RWPE2 (cell line): ENCODE data around the gene CRHBP.

Experiments
- ATAC-seq: fragments of 200-7000 bp; cut with Tn5 transposase; 3 replicates; pipeline ENCODE4 v1.9.1; 2021; ENCODE audit warnings: low read depth
- DNase-seq: peaks from one replicate; pipeline ENCODE4 v3.0.0-alpha.2; 2020; ENCODE audit warnings: low spot score
- H3K27ac ChIP-seq: fragments of 450-650 bp; 2 replicates; pipeline ENCODE4 v1.5.1; 2017; ENCODE audit warnings: mild to moderate bottlenecking; ENCODE audit not compliant: poor library complexity, severe bottlenecking
- H3K27me3 ChIP-seq: fragments of 250-450 bp; sonication (Bioruptor Pico); 2 replicates; pipeline ENCODE4 v1.5.1; 2021; ENCODE audit warnings: mild to moderate bottlenecking, moderate library complexity; ENCODE audit not compliant: insufficient read depth, poor library complexity, severe bottlenecking
- H3K36me3 ChIP-seq: fragments of 250-450 bp; sonication (Bioruptor Pico); 2 replicates; pipeline ENCODE4 v1.5.1; 2020; ENCODE audit warnings: low read depth, mild to moderate bottlenecking, moderate library complexity
- H3K4me1 ChIP-seq: fragments of 250-450 bp; sonication (Bioruptor Pico); 2 replicates; pipeline ENCODE4 v1.5.1; 2021; ENCODE audit warnings: mild to moderate bottlenecking, moderate library complexity; ENCODE audit not compliant: insufficient read depth, poor library complexity, severe bottlenecking
- H3K4me3 ChIP-seq: fragments of 250-450 bp; sonication (Bioruptor Pico); 2 replicates; pipeline ENCODE4 v1.5.1; 2021; ENCODE audit warnings: mild to moderate bottlenecking, moderate library complexity; ENCODE audit not compliant: severe bottlenecking
- H3K9me3 ChIP-seq: fragments of 250-450 bp; sonication (Bioruptor Pico); 2 replicates; pipeline ENCODE4 v1.5.1; 2021; ENCODE audit warnings: mild to moderate bottlenecking, moderate library complexity; ENCODE audit not compliant: severe bottlenecking
- TF ChIP-seq, protein P1 (sequence below): fragments of 450-650 bp; IDR thresholded peaks from one replicate; pipeline ENCODE4 v1.5.1; 2017; ENCODE audit warnings: mild to moderate bottlenecking, moderate library complexity; ENCODE audit not compliant: poor library complexity, severe bottlenecking

CRHBP gene

DNA sequence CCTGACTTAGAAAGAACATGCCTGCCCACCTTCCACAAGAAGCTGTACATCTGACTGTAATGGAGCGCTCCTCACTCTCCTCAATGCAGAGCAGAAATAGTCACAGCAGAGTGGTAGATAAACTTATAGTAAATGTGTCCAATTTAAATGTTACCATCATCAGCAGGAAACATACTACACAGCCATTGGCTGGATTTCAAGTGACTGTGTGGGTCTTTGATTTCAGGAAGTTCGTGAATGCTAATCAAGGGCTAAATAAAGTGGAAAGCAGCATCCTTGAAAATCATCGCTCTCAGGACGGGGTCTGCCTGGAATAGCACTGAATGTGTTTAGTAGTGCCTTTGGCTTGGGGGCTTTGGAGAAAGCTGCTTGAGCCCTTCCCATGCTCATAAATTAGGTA lies 32.4 kb upstream of the CRHBP start:
- Histone ChIP-seq H3K4me1 (no peaks in the 10 kb centered on the region), H3K36me3 (no peaks in the 10 kb centered on the region), H3K27ac (no peak overlapping the region), H3K9me3 (no peaks in the 10 kb centered on the region), H3K27me3 (peaks cover 8% of the 10 kb centered on the region), H3K4me3 (no peak overlapping the region)
- ATAC-seq: no peak
- TF ChIP-seq, protein P1, sequence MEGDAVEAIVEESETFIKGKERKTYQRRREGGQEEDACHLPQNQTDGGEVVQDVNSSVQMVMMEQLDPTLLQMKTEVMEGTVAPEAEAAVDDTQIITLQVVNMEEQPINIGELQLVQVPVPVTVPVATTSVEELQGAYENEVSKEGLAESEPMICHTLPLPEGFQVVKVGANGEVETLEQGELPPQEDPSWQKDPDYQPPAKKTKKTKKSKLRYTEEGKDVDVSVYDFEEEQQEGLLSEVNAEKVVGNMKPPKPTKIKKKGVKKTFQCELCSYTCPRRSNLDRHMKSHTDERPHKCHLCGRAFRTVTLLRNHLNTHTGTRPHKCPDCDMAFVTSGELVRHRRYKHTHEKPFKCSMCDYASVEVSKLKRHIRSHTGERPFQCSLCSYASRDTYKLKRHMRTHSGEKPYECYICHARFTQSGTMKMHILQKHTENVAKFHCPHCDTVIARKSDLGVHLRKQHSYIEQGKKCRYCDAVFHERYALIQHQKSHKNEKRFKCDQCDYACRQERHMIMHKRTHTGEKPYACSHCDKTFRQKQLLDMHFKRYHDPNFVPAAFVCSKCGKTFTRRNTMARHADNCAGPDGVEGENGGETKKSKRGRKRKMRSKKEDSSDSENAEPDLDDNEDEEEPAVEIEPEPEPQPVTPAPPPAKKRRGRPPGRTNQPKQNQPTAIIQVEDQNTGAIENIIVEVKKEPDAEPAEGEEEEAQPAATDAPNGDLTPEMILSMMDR: no peak
- no peak for DNase-seq

DNA sequence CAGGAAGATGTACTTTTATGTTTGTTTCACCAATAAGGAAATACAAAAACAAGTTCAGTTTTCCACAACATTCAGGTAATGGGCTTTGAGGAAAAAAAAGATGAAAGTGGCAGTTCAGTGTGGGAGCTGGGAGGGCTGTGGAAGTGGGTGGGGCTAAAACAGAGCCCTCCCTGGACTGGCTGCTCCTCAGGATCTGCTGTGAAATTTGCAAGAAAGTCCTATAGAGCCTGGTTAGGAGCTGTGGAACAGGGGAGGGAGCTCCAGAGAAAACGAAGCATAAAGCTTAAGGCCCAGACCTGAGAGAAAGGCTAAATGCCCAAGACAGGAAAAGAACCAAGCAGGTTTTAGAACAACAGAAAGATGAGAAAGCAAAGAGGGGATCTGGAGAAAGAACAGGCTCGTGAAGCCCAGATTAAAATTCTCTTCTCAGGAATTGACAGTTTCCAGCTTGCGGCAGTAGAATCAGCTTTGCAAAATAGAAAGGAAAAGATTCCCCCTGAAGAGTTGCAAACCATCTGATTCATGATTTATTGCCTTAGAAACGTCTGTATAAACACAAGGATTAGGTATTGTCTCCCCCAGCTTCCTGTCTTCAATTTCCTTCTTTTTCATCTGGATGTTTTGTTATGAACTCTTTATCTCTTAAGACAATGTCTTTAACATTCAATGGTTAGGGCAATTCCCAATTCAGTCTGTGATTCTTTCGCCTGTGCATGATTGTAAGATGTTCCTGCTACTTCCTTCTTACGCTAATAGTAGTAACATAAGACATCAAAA lies 26.3 kb upstream of the CRHBP start:
- ATAC-seq (no peak; the same call in 2 of the 3 replicates), DNase-seq (no peak)
- no peak overlapping the region for H3K27ac ChIP-seq
- H3K4me1 ChIP-seq: no peaks in the 10 kb centered on the region
- H3K9me3 ChIP-seq: no peaks in the 10 kb centered on the region
- TF ChIP-seq, protein P1: no peak
- no peak overlapping the region for H3K4me3 ChIP-seq
- H3K27me3 ChIP-seq: peaks cover 17% of the 10 kb centered on the region
- H3K36me3 ChIP-seq: no peaks in the 10 kb centered on the region

DNA sequence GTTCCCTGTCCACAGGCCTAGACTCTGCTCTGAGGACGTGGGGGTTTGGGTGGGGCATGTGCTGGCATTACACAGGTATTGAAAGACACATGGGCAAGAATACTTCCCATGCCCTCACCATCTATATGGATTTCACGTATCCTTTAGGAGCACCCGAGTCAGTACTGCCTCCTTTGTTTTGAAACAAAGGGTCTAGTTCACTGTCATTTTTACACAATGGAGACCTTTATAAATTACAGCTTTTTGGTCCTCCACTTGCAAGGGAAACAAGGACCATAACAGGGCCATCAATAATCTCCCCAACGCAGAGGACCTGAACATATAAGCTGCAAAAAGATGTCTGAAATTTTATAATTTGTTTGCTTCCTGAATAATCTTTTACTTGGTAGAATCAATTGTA lies 24.9 kb upstream of the CRHBP start:
- Histone ChIP-seq H3K27me3 (peaks cover 22% of the 10 kb centered on the region), H3K4me1 (no peaks in the 10 kb centered on the region), H3K36me3 (no peaks in the 10 kb centered on the region), H3K9me3 (no peaks in the 10 kb centered on the region), H3K27ac (no peak overlapping the region), H3K4me3 (no peak overlapping the region)
- TF ChIP-seq, protein P1: no peak
- DNase-seq (no peak), ATAC-seq (no peak)

DNA sequence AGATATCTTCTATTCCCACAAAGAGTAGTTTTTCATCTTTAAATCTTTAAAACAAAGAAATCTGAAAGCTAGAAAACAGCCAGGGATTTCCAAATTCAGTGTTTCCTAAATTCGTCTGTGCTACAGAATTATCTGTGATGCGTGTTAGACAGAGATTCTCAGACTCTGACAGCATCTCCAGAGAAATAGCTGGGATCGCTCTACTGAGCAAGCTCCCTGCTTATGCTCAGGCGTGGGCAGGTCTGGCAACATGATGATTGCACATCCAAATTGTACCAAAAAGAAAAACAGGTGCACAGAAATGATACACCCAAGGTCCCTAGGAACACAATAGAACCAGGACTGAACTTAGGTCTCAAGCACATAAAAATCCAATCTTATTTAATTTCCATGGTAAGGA lies 22.8 kb upstream of the CRHBP start:
- no peaks in the 10 kb centered on the region for H3K9me3 ChIP-seq
- no peak for DNase-seq
- no peaks in the 10 kb centered on the region for H3K36me3 ChIP-seq
- no peak for ATAC-seq
- H3K27me3 ChIP-seq: peaks cover 25% of the 10 kb centered on the region
- H3K4me3 ChIP-seq: no peak overlapping the region
- H3K4me1 ChIP-seq: no peaks in the 10 kb centered on the region
- no peak overlapping the region for H3K27ac ChIP-seq
- TF ChIP-seq, protein P1: no peak

DNA sequence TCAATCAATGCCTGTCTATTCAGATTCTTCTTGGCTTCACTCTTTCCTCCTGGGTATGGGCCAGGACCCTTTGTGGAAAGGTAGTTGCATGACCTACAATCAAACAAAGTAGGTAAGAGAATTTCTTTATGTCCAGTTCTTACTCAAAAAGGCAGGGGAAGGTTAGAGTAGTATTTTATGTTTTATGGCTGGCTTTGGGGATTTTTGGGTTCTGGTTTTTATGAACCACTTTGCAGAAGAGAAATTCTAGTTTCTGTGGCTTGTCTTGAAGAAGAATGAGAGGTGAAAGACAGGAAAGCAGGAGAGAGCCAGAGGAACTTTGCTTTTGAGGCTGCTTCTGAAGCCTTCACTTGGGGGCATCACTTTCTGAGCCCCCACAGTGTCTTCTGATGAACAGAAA lies 14.7 kb upstream of the CRHBP start:
- H3K27me3 ChIP-seq: peaks cover 5% of the 10 kb centered on the region
- no peaks in the 10 kb centered on the region for H3K36me3 ChIP-seq
- ATAC-seq (no peak), DNase-seq (no peak)
- TF ChIP-seq, protein P1: no peak
- no peak overlapping the region for H3K4me3 ChIP-seq
- no peaks in the 10 kb centered on the region for H3K4me1 ChIP-seq
- H3K27ac ChIP-seq: no peak overlapping the region
- no peaks in the 10 kb centered on the region for H3K9me3 ChIP-seq
